Astrocyte of the hippocampus (primary cell): ENCODE measurements around the gene THSD4.
"Not testable (repeated sequence)": the region's sequence is repeated elsewhere in the genome, so short reads cannot be mapped to it uniquely, and the experiment has no call there.

ENCODE experiments used
- DNase-seq: peaks from one replicate; pipeline ENCODE4 v3.0.0; 2011; ENCODE audit warnings: low read depth, low spot score

THSD4 gene

DNA sequence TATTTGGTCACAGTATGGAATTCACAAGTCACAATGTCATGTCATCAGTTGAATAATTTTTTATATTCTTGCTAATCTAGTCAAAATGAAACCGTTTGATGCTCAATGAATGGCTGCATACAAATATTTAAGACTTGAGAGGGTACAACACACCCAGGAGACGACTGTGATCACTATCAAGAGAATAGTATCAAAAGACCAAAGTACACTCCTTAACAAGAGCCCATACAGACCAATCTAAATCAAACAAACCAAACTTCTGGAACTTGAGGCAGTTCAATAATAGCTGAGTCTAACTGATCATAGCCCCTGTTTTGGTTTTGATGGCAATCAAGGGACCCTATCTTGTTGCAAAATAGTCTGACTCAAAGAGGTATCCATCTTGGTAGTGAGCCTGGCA, 265.1 kb downstream of the THSD4 start:
- no peak for DNase-seq

GRCh38 chr15:71384501-71384900, 269.2 kb downstream of the THSD4 start:
- DNase-seq: no peak

DNA sequence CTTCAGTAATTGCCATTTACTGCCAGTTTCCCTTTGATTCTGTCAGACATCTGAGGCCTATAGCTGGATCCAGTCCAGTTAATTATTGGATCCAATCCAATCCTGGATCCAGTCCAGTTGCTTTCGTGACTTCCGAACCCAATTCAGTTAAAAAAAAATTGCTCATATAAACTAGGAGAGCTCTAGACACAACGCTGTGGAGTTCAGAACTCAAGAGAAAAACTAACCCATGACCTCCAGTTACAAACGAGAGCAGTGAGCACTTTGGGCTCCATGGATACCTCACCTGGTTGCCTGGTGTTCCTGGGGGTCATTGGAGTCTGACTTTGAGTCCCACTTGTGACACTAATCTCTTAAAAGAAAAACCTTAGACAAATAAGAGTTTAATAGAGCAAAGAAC, 269.8 kb downstream of the THSD4 start:
- DNase-seq: no peak

GRCh38 chr15:71385457-71385856, 270.2 kb downstream of the THSD4 start:
- no peak for DNase-seq

DNA sequence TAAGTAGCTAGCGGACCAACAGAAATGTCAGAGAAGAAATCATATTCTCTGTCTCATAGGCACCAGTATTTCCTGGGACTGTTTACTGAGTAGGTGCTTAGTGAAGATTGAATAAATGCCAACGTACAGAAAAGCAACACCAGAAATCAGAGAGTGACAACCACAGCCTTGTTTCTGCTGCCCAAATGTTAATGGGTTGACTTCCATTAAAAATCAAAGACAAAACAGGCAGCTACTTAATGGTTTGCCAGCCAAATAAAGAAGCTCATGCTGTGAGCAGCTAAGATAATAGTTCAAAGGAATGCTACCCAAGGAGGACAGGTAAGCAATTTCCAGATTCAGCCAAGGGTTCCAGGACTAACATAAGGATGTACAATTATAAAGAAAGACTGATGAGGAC, 270.7 kb downstream of the THSD4 start:
- DNase-seq: no peak

GRCh38 chr15:71386448-71387236, 271.4 kb downstream of the THSD4 start:
- DNase-seq: peak; percentile 37

GRCh38 chr15:71387810-71388209, 272.5 kb downstream of the THSD4 start:
- peak; percentile 42 for DNase-seq

DNA sequence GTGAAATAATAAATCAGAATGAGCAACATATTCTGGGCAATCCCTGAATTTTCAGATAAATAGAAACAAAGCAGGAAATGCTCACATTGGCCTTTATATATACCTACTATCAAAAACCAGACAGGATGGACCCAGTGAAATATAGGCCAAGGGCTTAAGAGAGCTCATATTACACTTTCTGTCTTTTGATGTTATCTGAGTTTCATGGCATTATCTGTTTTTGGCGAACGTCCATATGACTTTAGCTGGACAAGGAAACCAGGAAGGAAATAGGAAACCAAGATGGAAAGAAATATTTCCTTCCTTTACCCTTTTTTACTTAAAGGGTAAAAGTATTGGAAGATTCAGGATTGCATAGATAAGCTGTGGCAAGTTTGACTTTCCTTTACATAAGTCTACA, 274.8 kb downstream of the THSD4 start:
- DNase-seq: no peak

GRCh38 chr15:71391421-71392088, 276.3 kb downstream of the THSD4 start:
- DNase-seq: no peak

GRCh38 chr15:71392861-71393283, 277.6 kb downstream of the THSD4 start:
- peak; percentile 66 for DNase-seq

- no peak for DNase-seq
Measured at GRCh38 chr15:71393383-71393782, 278.1 kb downstream of the THSD4 start.

DNA sequence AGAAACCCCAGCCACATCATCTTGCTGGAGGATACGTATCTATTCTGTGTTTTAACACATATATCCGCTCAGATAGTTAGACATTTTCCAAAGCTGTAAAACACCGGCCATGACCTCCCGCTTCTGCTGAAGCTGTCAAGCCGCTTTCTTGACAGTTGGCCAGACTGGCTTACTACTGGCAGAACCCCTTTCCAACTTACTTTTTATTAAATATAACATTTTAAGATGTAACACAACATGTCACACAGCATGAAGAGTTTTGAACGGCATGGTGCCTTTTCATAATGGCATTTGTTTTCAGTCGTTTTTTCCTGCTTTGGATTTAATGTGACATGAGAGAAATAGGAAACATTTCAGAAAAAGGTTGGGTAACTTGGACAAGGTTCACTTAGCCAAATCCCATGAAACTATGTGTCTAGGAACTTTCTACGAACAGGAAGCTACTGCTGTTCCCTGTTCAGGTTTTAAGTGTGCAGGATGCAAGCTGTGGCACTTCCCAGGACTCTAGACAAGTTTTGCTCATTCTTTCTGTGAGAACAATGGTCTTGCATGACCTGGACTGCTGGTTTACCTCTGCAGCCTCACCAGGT, 281.4 kb downstream of the THSD4 start:
- no peak for DNase-seq

DNA sequence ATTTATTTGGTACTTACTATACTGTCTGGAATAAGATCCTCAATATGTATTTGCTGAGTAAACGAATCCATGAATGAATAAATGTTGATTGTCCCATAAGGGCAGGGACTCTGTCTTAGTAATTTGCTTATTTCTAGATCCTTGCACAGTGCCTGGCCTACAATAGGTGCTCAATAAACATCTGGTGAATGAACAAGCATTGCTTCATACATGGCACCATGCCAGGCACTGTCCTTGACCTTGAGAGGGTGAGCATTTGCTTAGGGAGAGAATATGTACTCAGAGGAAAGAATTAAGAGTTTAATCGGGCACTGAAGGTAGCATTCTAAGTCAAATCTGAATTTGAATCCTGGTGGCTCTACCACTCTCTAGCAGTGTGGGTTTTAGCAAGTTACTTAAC, 282.1 kb downstream of the THSD4 start:
- no peak for DNase-seq

- no peak for DNase-seq
Measured at GRCh38 chr15:71400294-71400693, 285.0 kb downstream of the THSD4 start.

DNA sequence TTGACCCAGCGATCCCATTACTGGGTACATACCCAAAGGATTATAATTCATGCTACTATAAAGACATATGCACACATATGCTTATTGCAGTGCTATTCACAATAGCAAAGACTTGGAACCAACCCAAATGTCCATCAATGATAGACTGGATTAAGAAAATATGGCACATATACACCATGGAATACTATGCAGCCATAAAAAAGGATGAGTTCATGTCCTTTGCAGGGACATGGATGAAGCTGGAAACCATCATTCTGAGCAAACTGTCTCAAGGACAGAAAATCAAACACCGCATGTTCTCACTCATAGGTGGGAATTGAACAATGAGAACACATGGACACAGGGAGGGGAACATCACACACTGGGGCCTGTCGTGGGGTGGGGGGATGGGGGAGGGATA, 286.5 kb downstream of the THSD4 start:
- not testable (repeated sequence) for DNase-seq

GRCh38 chr15:71409541-71409940, 294.3 kb downstream of the THSD4 start:
- DNase-seq: no peak

GRCh38 chr15:71410347-71410746, 295.1 kb downstream of the THSD4 start:
- DNase-seq: no peak

DNA sequence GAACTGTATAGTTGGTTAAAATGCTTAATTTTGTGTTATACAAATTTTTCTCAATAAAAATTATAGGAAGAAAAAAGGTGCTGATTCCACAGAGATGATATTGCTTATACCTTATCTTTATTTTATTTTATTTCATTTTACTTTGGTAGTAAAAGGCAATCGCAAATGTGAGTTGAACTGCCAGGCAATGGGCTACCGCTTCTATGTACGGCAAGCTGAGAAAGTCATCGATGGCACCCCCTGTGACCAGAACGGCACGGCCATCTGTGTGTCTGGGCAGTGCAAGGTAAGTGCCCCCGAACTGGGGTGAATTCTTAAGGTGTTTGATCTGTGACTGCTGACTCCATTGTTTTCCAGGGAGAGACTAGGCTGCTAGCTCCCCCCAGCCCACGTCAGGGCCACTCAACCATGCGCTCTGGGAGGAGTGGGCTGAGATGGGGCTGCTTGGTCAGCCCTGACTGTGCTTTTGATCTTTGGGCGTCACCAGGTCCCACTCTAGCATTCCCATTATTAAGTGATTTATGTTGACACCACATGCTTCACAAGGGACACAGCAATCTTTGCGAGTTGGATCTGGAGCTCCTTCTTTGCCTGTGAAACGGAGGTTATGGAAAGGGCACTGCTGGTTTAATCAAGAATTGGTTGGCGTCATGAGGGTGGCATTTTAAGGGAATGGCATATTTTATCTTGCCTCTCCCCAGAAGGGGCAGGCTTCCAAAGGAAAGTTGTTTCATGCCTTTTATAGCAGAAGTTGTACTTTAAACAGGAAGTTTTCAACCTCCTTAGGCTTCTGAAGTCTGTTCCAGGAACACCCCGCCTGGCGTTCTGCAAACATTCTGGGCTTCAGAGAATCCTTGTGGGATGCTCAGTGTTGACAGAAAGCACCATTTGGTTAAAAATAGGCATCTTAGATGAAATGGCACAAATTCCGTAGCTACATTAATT, 296.5 kb downstream of the THSD4 start:
- peak; percentile 81 for DNase-seq

- no peak for DNase-seq
Measured at GRCh38 chr15:71413419-71413818, 298.1 kb downstream of the THSD4 start.

- DNase-seq: peak; percentile 62
Measured at GRCh38 chr15:71414853-71415252, 299.6 kb downstream of the THSD4 start.

DNA sequence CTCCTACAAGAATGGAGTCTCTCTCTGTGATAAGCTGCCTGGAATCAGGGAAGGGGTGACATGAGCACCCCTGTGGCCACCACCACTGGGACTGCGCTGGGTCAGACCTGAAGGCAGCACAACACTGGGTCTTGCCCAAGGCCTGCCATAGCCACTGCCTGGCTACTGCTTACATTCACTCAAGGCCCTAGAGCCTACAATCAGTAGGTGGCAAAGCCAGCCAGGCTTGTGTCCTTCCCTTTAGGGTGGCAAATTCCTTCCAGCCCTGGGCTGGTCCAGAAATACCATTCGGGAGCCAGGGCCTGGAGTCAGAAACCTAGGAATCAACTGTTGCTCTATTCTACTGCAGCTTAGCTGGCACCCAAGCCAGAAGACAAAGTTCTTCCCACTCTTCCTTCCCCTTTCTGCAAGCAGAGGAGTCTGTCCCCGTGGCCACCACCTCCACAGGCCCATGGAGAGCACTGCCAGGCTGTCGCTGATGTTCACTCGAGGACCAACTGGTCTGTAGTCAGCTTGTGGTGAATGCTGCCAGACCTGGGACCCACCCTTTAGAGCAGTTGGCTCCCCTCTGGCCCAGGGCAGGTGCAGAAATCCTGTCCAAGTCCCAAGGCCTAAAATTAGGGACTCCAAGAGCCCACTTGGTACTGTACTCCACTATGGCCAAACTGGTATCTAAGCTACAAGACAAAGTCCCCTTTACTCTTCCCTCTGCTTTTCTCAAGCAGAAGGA, 307.4 kb downstream of the THSD4 start:
- no peak for DNase-seq
